Thyroid gland (tissue), 4 donors: ENCODE results near the gene EDC3.

Experiments used
- POLR2A ChIP-seq, 2 donors: fragments of 450-650 bp; IDR thresholded peaks; one replicate each; pipeline ENCODE4 v1.6.1; 2017; ENCODE audit warnings: antibody characterized with exemption in 2 of 2, mild to moderate bottlenecking in 2 of 2, moderate library complexity in 1 of 2
- TF ChIP-seq, protein P1 (sequence below), 6 experiments: fragments of 200-600 bp in 3 of 6; fragments of 450-650 bp in 3 of 6; sonication (generic) in 3 of 6; IDR thresholded peaks; one replicate each; pipeline ENCODE4 v1.5.1; 2016 to 2019; ENCODE audit warnings: antibody characterized with exemption in 6 of 6, mild to moderate bottlenecking in 2 of 6, inconsistent platforms in 1 of 6, moderate library complexity in 1 of 6

DNA sequence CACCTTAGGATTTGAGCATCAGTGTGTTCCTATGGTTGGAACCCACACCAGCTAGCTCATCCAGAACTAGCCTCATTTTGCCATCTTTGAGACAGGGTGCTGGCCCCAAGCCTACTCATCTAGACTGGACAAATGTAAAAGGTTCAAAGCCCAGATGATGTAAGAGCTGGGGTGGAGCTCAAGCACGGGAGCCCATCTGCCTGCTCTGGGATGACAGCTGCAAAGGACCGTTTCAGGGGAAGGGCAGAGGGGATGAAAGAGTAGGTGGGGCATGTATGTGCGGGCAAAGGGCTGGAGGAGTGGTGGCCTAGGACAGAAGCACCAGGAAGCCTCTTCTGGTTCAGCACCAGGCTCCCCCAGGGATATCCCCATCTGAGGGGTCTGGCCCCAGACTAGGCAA, 64.4 kb downstream of the EDC3 start:
- TF ChIP-seq POLR2A (IDR thresholded peaks at IDR 0.05), result no peak
- TF ChIP-seq, protein P1, sequence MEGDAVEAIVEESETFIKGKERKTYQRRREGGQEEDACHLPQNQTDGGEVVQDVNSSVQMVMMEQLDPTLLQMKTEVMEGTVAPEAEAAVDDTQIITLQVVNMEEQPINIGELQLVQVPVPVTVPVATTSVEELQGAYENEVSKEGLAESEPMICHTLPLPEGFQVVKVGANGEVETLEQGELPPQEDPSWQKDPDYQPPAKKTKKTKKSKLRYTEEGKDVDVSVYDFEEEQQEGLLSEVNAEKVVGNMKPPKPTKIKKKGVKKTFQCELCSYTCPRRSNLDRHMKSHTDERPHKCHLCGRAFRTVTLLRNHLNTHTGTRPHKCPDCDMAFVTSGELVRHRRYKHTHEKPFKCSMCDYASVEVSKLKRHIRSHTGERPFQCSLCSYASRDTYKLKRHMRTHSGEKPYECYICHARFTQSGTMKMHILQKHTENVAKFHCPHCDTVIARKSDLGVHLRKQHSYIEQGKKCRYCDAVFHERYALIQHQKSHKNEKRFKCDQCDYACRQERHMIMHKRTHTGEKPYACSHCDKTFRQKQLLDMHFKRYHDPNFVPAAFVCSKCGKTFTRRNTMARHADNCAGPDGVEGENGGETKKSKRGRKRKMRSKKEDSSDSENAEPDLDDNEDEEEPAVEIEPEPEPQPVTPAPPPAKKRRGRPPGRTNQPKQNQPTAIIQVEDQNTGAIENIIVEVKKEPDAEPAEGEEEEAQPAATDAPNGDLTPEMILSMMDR (IDR thresholded peaks at IDR 0.05), result no peak
